Stimulated activated CD8-positive, alpha-beta memory T cell treated with anti-CD3 and anti-CD28 coated beads, Interleukin-15, amount 100 ng/mL, for 48 hours (primary cell): ENCODE results near the gene COQ2.

Experiments
- DNase-seq, 2 donors: peaks; one replicate each; pipeline ENCODE4 v3.0.0-alpha.2; 2020; ENCODE audit warnings: low read depth in 2 of 2

The COQ2 gene

DNA sequence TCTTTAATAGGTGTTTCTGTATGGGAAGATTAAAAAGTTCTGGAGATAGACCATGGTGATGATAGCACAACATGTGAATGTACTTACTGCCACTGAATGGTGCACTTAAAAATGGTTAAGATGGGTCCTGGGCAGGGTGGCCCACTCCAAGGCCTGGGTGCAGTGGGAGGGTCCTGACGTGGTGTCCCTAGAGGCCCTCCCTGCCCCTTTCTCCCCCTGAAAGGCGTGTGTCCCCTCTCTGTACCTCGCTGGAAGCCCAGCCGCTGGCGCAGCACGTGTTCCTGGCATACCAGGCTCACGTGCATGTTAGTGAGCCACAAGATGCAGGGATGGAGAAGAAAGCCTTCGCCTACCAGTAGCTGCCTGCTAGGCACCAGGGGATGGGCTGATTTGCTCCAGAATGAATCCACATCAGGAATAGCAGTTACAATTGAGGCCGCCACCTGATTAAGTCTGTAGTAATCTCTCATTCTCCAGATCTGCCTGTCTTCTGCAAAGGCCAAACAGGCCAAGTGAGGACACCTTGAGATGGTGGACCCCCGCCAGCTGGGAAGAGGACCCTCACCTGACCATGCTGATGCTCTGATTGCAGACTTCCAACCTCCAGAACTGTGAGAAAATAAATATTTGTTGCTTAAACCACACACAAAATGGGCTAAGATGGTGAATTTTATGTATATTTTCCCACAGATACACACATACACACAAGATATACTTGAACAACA lies 67.5 kb downstream of the COQ2 start:
- DNase-seq, result no peak

DNA sequence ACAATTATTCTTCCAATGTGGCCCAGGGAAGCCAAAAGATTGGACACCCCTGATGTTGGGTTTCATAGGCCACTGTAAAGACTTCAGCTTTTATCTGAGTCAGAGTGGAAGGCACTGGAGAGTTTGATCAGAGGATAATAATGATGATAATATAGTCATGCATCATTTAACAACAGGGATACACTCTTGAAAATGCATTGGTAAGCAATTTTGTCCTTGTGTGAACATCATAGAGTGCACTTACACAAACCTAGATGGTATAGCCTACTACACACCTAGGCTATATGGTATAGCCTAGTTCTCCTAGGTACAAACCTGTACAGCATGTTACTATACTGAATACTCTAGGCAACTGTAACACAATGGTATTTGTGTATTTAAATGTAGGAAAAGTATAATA lies 70.5 kb downstream of the COQ2 start:
- no peak for DNase-seq
